DOHH2 (cell line): ENCODE results near the gene PLSCR4.

Experiments
- H3F3A ChIP-seq: fragments of 200-600 bp; sonication (generic), shearing (Covaris generic); 2 replicates; pipeline ENCODE4 v1.6.0; 2016; ENCODE audit warnings: antibody characterized with exemption, mild to moderate bottlenecking; ENCODE audit not compliant: control insufficient read depth, insufficient read depth
- H3K27ac ChIP-seq: fragments of 200-600 bp; sonication (generic); 2 replicates; pipeline ENCODE4 v1.5.1; 2014; ENCODE audit warnings: low read depth, mild to moderate bottlenecking, low read length, moderate library complexity
- H3K27me3 ChIP-seq: fragments of 200-600 bp; sonication (generic); 2 replicates; pipeline ENCODE4 v1.6.1; 2014; ENCODE audit warnings: mild to moderate bottlenecking, low read length, mixed read lengths; ENCODE audit not compliant: control insufficient read depth
- H3K36me3 ChIP-seq: fragments of 200-600 bp; sonication (generic); 2 replicates; pipeline ENCODE4 v1.6.1; 2014; ENCODE audit warnings: mild to moderate bottlenecking, low read length, moderate library complexity, mixed read lengths; ENCODE audit not compliant: control insufficient read depth
- H3K4me1 ChIP-seq: fragments of 200-600 bp; sonication (generic); 2 replicates; pipeline ENCODE4 v1.6.1; 2014; ENCODE audit warnings: mild to moderate bottlenecking, low read length, mixed read lengths; ENCODE audit not compliant: control insufficient read depth
- H3K4me2 ChIP-seq: fragments of 200-600 bp; sonication (generic); 2 replicates; pipeline ENCODE4 v1.6.0; 2014; ENCODE audit warnings: mild to moderate bottlenecking, low read length, moderate library complexity
- H3K4me3 ChIP-seq: fragments of 200-600 bp; sonication (generic); 2 replicates; pipeline ENCODE4 v1.5.1; 2014; ENCODE audit warnings: mild to moderate bottlenecking, low read length, mixed read lengths
- H3K79me2 ChIP-seq: fragments of 200-600 bp; sonication (generic); 2 replicates; pipeline ENCODE4 v1.6.1; 2014; ENCODE audit warnings: mild to moderate bottlenecking, low read length, mixed read lengths; ENCODE audit not compliant: control insufficient read depth
- H3K9me2 ChIP-seq: fragments of 200-600 bp; sonication (generic); replicated peaks from 2 replicates; pipeline ENCODE4 v1.6.1; 2014; ENCODE audit warnings: mild to moderate bottlenecking, low read length, mixed read lengths; ENCODE audit not compliant: control insufficient read depth
- H3K9me3 ChIP-seq: fragments of 200-600 bp; sonication (generic); 2 replicates; pipeline ENCODE4 v1.6.1; 2014; ENCODE audit warnings: antibody characterized with exemption, low read length, mixed read lengths; ENCODE audit not compliant: control insufficient read depth, insufficient read depth
- H4K20me1 ChIP-seq: fragments of 200-600 bp; sonication (generic); 2 replicates; pipeline ENCODE4 v1.6.0; 2014; ENCODE audit warnings: low read depth, mild to moderate bottlenecking, antibody characterized with exemption, low read length, moderate library complexity; ENCODE audit not compliant: control insufficient read depth, insufficient read depth
- EZH2phosphoT487 ChIP-seq: fragments of 200-600 bp; sonication (generic); IDR thresholded peaks from 2 replicates; pipeline ENCODE4 v1.6.1; 2017; ENCODE audit warnings: borderline replicate concordance, mild to moderate bottlenecking, antibody characterized with exemption, low read length, moderate library complexity, mixed read lengths
- TF ChIP-seq, protein P1 (sequence below): fragments of 200-600 bp; sonication (generic); IDR thresholded peaks from one replicate; pipeline ENCODE4 v1.5.1; 2014; ENCODE audit warnings: antibody characterized with exemption, mild to moderate bottlenecking, low read depth, low read length; ENCODE audit not compliant: poor library complexity, severe bottlenecking

The PLSCR4 gene

DNA sequence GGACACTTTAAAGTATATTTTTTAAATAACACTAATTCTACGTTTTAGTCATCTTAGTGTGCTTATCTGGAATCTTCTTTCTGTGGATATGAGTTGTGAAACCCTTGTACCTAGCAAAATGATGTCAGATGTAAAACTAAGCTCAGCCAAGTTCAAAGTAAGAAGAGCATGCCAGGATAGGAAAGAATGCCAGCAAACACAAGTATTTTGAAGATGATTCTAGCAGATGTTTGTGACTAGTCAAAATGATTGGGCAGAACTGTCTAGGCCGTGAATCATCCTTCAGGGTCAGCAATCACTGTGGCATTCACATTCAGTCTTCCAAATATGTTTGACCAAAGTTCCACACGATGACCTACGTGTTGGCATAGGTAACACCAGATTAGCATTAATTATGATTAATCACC, 84.5 kb downstream of the PLSCR4 start:
- H3K9me2 ChIP-seq, result no peaks in the 10 kb centered on the region
- H3K27me3 ChIP-seq, result no peaks in the 10 kb centered on the region
- H3K9me3 ChIP-seq, result no peaks in the 10 kb centered on the region
- H3K4me1 ChIP-seq, result no peaks in the 10 kb centered on the region
- H3K36me3 ChIP-seq, result no peaks in the 10 kb centered on the region
- H3K4me3 ChIP-seq, result no peak overlapping the region
- TF ChIP-seq, protein P1, sequence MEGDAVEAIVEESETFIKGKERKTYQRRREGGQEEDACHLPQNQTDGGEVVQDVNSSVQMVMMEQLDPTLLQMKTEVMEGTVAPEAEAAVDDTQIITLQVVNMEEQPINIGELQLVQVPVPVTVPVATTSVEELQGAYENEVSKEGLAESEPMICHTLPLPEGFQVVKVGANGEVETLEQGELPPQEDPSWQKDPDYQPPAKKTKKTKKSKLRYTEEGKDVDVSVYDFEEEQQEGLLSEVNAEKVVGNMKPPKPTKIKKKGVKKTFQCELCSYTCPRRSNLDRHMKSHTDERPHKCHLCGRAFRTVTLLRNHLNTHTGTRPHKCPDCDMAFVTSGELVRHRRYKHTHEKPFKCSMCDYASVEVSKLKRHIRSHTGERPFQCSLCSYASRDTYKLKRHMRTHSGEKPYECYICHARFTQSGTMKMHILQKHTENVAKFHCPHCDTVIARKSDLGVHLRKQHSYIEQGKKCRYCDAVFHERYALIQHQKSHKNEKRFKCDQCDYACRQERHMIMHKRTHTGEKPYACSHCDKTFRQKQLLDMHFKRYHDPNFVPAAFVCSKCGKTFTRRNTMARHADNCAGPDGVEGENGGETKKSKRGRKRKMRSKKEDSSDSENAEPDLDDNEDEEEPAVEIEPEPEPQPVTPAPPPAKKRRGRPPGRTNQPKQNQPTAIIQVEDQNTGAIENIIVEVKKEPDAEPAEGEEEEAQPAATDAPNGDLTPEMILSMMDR, result no peak
- TF ChIP-seq EZH2phosphoT487, result no peak
- H3K27ac ChIP-seq, result no peak overlapping the region
- no peaks in the 10 kb centered on the region for H4K20me1 ChIP-seq
- H3F3A ChIP-seq, result no peaks in the 10 kb centered on the region
- H3K79me2 ChIP-seq, result no peaks in the 10 kb centered on the region
- H3K4me2 ChIP-seq, result no peak overlapping the region

DNA sequence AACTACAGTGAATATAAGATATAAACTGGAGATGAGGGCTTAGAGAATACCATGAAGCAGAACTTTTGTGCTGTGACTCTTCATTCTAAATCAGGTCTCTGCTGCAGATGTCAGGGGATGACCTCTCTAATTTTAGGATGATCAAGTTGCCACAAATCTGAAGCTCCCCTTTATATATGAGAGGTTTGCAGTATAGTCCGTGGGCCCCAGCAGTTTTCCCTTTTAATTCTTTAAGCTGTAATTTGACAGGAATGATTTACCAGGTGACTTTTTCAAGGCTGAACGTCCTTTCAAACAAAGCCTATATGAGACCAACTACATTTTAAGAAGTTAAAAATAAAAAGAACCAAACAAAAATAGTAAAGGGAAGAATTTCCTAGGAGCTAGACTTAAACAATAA, 85.0 kb downstream of the PLSCR4 start:
- Histone ChIP-seq H3K27ac (no peak overlapping the region), H3K79me2 (no peaks in the 10 kb centered on the region), H3K4me1 (no peaks in the 10 kb centered on the region), H3K9me3 (no peaks in the 10 kb centered on the region), H3K4me3 (no peak overlapping the region), H3F3A (no peaks in the 10 kb centered on the region), H4K20me1 (no peaks in the 10 kb centered on the region), H3K4me2 (no peak overlapping the region), H3K27me3 (no peaks in the 10 kb centered on the region), H3K9me2 (no peaks in the 10 kb centered on the region), H3K36me3 (no peaks in the 10 kb centered on the region)
- TF ChIP-seq, protein P1, result no peak
- no peak for TF ChIP-seq EZH2phosphoT487

DNA sequence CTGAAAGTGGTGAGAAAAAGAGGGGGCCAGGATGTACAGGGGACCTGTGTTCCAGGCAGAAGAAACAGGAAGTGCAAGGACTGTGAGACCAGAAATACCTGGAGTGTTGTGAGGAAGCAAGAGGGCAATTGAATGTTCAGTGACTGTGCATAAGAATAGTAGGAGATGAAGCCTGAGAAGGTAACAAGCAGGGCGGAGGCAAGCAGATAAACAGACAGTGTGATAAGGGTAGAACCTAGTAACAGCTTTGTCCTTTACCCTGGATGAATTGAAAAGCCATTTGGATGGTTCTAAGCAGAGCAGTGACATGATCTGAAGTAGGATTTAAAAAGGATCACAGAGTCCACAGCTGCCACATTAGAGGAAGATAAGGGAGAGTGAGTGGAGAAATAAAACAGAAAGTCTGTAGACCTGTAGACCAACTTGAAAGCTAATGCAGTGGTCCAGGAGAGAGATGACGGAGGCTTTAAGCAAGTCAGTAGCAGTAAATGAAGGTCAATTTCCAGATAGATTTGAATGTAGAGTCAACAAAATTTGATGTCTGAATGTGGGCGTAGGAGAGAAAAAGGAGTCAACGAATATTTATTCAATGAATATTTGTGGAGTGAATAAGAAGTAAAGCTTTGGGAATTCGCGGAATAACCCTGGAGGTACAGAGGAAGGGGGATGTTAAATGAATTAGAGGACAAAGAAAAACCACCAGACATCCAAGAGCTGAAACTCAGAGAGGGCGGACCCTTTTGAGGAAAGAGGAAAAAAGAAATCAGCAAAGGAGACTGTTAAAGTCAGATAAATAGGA, 85.7 kb downstream of the PLSCR4 start:
- Histone ChIP-seq H3K36me3 (no peaks in the 10 kb centered on the region), H3K9me3 (no peaks in the 10 kb centered on the region), H4K20me1 (no peaks in the 10 kb centered on the region), H3K9me2 (no peaks in the 10 kb centered on the region), H3F3A (no peaks in the 10 kb centered on the region), H3K4me3 (no peak overlapping the region), H3K4me2 (no peak overlapping the region), H3K79me2 (no peaks in the 10 kb centered on the region), H3K27me3 (no peaks in the 10 kb centered on the region), H3K4me1 (no peaks in the 10 kb centered on the region), H3K27ac (no peak overlapping the region)
- TF ChIP-seq EZH2phosphoT487, result no peak
- TF ChIP-seq, protein P1, result no peak
